HUDEP-2 (cell line): ENCODE measurements around the gene ZSCAN5B.
A peak's percentile ranks its signal among the peaks of the same experiment; 100 is the strongest.
"Not testable (repeated sequence)": the region's sequence is repeated elsewhere in the genome, so short reads cannot be mapped to it uniquely, and the experiment has no call there.

Experiments used
- DNase-seq, 76 experiments: peaks; one replicate each; lab custom pipeline; 2025; ENCODE audit not compliant: unreplicated experiment in 76 of 76; lab: John Stamatoyannopoulos, UW

ZSCAN5B gene, protein sequence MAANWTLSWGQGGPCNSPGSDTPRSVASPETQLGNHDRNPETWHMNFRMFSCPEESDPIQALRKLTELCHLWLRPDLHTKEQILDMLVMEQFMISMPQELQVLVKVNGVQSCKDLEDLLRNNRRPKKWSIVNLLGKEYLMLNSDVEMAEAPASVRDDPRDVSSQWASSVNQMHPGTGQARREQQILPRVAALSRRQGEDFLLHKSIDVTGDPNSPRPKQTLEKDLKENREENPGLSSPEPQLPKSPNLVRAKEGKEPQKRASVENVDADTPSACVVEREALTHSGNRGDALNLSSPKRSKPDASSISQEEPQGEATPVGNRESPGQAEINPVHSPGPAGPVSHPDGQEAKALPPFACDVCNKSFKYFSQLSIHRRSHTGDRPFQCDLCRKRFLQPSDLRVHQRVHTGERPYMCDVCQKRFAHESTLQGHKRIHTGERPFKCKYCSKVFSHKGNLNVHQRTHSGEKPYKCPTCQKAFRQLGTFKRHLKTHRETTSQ

DNA sequence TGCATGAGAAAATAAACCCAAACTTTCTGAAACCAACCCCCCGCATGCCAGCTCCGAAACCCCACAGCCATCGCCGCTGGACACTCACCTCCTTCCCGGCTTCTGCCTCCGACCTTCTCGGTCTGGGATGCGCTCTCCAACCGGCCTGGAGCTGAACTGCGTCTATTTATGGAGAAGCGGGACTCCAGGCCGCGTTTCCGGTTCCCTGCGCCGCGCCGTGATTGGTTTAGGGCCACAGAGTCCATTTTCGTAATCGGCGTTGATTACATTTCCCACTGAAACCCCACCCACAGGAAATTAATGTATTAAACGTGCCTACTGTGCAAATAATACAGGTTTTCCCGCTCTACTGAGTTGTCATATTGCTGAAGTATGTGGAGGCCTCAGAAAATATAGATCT, at the start of gene ZSCAN5B:
Gene ZSCAN5B (minus strand): TSS at position 138 of the 400 bp plus-strand sequence. CDS start 4,731 bp downstream, outside the sequence.
- not testable (repeated sequence) for DNase-seq

GRCh38 chr19:56245764-56246163, 48.2 kb upstream of the ZSCAN5B start:
- not testable (repeated sequence) for DNase-seq

GRCh38 chr19:56245121-56245740, 47.6 kb upstream of the ZSCAN5B start:
- no peak for DNase-seq

DNA sequence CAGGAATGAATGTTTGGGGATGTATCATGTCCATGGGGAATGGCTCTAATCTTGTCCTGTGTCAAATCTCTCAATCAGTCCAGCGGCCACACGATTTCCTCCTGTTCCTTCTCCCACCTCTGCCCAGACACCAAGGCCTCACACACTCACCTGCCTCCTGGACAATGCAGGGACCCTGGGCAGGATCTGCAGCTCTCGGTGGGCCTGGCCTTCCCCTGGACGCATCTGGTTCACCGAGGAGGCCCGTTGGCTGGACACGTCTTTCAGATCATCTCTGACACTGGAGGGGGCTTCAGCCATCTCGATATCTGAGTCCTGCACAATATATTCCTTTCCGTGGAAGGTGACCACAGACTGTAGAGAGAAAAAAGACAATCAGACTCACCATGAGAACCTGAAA, 25.9 kb upstream of the ZSCAN5B start:
- no peak for DNase-seq

- no peak for DNase-seq
Observed at GRCh38 chr19:56222901-56223300, 25.3 kb upstream of the ZSCAN5B start.

DNA sequence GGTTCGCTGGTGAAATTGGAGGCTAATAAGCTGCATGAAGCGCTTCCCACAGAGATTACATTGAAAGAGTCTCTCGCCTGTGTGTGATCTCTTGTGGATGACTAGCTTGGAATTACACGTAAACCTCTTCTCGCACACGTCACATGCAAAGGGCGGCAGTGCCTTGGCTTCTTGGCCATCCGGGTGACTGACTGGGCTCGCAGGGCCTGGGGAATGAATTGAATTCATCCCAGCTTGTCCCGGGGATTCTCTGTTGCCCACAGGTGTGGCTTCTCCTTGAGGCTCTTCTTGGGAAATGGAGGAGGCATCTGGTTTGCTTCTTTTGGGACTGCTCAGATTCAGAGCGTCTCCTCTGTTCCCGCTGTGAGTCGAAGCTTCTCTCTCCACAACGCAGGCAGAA, 24.3 kb upstream of the ZSCAN5B start:
- no peak for DNase-seq

DNA sequence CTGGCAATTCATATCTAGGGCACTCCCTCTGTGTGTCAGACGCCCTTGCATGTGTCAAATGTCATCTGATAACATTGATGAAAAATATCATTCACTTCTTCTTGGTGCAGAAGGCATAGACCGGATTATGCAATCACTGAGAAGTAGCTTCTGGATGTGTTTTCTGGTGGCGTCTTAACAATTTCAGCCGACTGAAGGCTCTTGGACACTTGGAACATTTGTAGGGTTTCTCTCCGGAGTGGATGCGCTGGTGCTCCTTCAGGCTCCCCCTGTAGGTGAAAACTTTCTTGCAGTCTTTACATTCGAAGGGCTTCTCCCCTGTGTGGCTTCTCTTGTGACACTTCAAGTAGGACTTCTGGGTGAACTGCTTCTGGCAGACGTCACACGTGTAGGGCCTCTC, 23.9 kb upstream of the ZSCAN5B start:
- DNase-seq, result peak in 10 of 76 experiments; percentile 4 to 40 (median 14)

DNA sequence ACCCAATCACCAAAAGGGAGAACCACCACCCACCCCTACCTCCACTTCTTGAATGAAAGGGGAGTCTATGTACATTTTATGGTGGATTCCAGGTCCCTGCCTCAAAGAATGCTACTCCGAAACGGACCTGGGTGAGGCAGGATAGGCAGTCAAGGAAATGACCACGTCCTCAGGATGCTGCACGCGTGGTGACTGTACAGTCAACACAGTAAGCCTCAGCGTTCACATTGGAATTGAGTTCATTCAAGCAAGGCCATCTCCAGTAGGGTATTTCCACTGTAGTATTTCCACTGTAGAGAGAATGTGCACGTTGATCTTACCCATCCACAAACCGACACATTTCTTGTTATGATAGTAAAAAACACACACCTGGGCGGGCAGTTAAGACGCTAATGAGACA, 21.4 kb upstream of the ZSCAN5B start:
- no peak for DNase-seq

GRCh38 chr19:56217039-56217949, 19.7 kb upstream of the ZSCAN5B start:
- DNase-seq, result no peak

GRCh38 chr19:56211718-56212117, 14.1 kb upstream of the ZSCAN5B start:
- DNase-seq, result no peak

DNA sequence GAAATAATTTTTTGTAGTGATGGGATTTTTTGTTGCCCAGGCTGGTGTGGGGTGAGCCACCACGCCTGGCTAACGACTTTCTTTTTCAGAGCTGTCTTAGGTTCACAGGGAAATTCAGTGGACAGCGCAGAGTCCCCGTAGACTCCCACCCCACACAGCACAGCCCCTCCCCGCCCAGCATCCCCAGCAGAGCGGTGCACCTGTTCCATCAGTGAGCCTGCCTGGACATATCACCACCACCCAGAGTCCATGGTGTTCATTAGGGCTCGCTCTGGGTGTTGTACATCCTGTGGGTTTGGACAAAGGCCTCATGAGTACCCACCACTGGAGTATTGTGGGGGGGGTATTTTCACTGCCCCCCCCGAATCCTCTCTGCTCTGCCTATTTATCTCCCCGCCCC, 12.5 kb upstream of the ZSCAN5B start:
- not testable (repeated sequence) for DNase-seq

DNA sequence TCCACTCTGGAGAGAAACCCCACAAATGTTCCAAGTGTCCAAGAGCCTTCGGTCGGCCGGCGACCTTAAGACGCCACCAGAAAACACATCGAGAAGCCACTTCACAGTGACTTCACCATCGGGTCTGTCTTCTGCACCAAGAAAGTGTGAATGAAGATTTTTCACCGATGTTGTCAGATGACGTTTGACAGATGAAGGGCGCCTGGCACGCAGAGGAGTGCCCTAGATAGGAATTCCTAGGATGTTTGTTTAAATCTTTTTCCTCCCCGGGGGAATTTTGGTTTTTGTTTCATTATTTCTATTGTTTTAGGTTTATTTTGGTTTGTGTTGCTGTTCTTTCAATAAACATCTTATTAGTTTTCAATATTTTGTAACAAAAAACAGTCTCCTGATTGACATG, 11.5 kb upstream of the ZSCAN5B start:
- no peak for DNase-seq

DNA sequence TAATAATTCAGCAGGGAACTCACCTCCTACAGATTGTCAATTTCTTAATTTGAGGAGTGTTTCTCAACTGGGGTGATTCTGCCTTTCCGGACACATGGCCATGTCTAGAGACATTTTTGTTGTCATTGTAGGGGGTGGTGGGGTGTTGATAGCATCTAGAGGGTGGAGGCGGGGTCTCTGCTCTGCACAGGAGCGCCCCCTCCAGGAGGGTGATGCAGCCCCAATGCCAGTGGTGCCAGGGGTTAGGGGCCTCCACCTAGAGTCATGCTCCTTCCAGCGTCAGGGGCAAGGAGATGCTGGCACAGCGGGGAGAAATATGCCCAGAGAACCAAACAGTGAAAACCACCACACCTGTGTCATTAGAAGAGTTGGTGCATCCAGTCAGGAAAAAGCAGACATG, 10.0 kb upstream of the ZSCAN5B start:
- DNase-seq, result not testable (repeated sequence)

DNA sequence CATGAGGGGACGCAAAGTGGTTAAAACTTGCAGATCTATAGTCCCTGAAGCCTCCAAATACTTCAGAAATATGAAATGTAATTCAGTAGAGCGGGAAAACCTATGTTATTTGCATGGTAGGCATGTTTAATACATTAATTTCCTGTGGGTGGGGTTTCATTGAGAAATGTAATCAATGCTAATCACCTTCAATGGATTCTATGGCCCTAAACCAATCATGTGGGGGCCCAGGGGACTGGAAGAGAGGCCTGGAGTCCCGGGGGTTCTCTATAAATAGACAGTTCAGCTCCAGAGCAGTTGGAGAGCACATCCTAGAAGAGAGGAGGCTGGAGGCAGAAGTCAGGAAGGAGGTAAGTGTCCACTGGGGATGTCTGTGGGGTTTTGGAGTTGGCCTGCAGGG, 4.4 kb upstream of the ZSCAN5B start, which contains the start of gene ZSCAN5C:
Gene ZSCAN5C (plus strand): TSS at position 301 of the 400 bp plus-strand sequence. CDS start 3,641 bp downstream, outside the sequence.
- no peak for DNase-seq

DNA sequence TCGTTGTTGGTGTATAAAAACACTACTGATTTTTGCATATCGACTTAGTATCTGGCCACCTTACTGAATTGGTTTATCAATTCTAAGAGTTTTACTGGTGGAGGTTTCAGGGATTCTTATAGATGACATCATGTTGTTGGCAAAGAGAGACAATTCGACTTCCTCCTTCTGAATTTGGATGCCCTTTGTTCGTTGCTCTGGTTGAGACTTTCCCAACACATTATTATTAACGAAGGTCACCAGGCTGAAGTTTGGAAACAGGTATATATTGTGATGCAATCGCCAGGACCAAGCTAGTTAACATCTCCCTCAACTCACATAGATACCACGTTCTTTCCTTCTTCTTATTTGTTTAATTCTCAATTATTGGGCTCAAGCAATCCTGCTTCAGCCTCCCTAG, 2.1 kb upstream of the ZSCAN5B start:
- no peak for DNase-seq

GRCh38 chr19:56193981-56194640, 3.5 kb downstream of the ZSCAN5B start:
- no peak for DNase-seq

DNA sequence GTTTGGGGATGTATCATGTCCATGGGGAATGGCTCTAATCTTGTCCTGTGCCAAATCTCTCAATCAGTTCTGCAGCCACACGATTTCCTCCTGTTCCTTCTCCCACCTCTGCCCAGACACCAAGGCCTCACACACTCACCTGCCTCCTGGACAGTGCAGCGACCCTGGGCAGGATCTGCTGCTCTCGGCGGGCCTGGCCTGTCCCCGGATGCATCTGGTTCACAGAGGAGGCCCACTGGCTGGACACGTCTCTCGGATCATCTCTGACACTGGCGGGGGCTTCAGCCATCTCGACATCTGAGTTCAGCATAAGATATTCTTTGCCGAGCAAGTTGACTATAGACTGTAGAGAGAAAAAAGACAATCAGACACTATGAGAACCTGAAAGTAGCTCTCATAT, 5.9 kb downstream of the ZSCAN5B start:
- DNase-seq, result no peak

GRCh38 chr19:56191115-56191514, 6.5 kb downstream of the ZSCAN5B start:
- no peak for DNase-seq

- DNase-seq, result peak in 3 of 76 experiments; percentile 4 to 13 (median 8)
Observed at GRCh38 chr19:56189785-56190184, 7.8 kb downstream of the ZSCAN5B start.

- DNase-seq, result no peak
Observed at GRCh38 chr19:56177564-56178243, 19.9 kb downstream of the ZSCAN5B start.
